Osteoblast (primary cell): ENCODE data around the gene CEP89. TPM values are rescaled to one million over a fixed set of nuclear protein-coding genes. Genes with fewer than 3 reads are reported as not detected.

Source experiments
- DNase-seq: peaks from one replicate; pipeline ENCODE4 v3.0.0; 2011; ENCODE audit warnings: low spot score, mixed read lengths; ENCODE audit not compliant: insufficient read length; ENCODE audit errors: missing footprints
- H2AFZ ChIP-seq: 2 replicates; pipeline ENCODE4 v1.6.0; 2011; ENCODE audit warnings: mild to moderate bottlenecking, low read length
- H3K27ac ChIP-seq: 2 replicates; pipeline ENCODE4 v1.5.1; 2011; ENCODE audit warnings: mild to moderate bottlenecking, low read depth, low read length, moderate library complexity
- H3K27me3 ChIP-seq: 2 replicates; pipeline ENCODE4 v1.6.0; 2012; ENCODE audit warnings: mild to moderate bottlenecking, control low read depth, inconsistent platforms, low read length, moderate library complexity; ENCODE audit not compliant: insufficient read depth
- H3K36me3 ChIP-seq: 2 replicates; pipeline ENCODE4 v1.5.1; 2011; ENCODE audit warnings: mild to moderate bottlenecking, low read length, control low read depth, moderate library complexity; ENCODE audit not compliant: insufficient read depth
- H3K4me1 ChIP-seq: 2 replicates; pipeline ENCODE4 v1.5.1; 2011; ENCODE audit warnings: mild to moderate bottlenecking, low read length, control low read depth, moderate library complexity; ENCODE audit not compliant: insufficient read depth
- H3K4me2 ChIP-seq: 2 replicates; pipeline ENCODE4 v1.6.0; 2011; ENCODE audit warnings: mild to moderate bottlenecking, low read length; ENCODE audit not compliant: insufficient read depth
- H3K4me3 ChIP-seq: fragments of 200-600 bp; sonication (generic); 3 replicates; pipeline ENCODE4 v1.5.1; 2012; ENCODE audit warnings: mild to moderate bottlenecking, low read length, inconsistent platforms; ENCODE audit not compliant: insufficient read depth
- H3K79me2 ChIP-seq: 2 replicates; pipeline ENCODE4 v1.6.0; 2012; ENCODE audit warnings: mild to moderate bottlenecking, low read length, control low read depth, inconsistent platforms; ENCODE audit not compliant: insufficient read depth
- H3K9me3 ChIP-seq: 2 replicates; pipeline ENCODE4 v1.5.1; 2011; ENCODE audit warnings: low read depth, low read length, control low read depth
- H4K20me1 ChIP-seq: 2 replicates; pipeline ENCODE4 v1.6.0; 2012; ENCODE audit warnings: mild to moderate bottlenecking, low read length, control low read depth; ENCODE audit not compliant: insufficient read depth
- CTCF ChIP-seq: IDR thresholded peaks from 2 replicates; pipeline ENCODE4 v1.5.1; 2011; ENCODE audit warnings: mild to moderate bottlenecking, low read depth, low read length, moderate library complexity; ENCODE audit errors: extremely low read depth
- total RNA-seq: library from RNA; depleted of rRNA; stranded (reverse); fragments of >200 nt; gene quantifications from 2 replicates; pipeline ENCODE4 v1.2.3, GENCODE V29; 2012

CEP89 gene
- total RNA-seq, 1 donor, result 18.5 TPM

- Histone ChIP-seq H2AFZ (no peak overlapping the region), H3K36me3 (no peaks in the 10 kb centered on the region), H3K4me1 (no peaks in the 10 kb centered on the region), H3K27ac (no peak overlapping the region), H3K79me2 (no peaks in the 10 kb centered on the region), H3K27me3 (no peaks in the 10 kb centered on the region), H3K4me2 (no peak overlapping the region), H4K20me1 (no peaks in the 10 kb centered on the region), H3K4me3 (no peak overlapping the region), H3K9me3 (no peaks in the 10 kb centered on the region)
- DNase-seq, result peak; percentile 47
- no peak for TF ChIP-seq CTCF
These were observed 107.9 kb downstream of the CEP89 start for GRCh38 chr19:32863841-32864240.

- Histone ChIP-seq H2AFZ (no peak overlapping the region), H3K27ac (no peak overlapping the region), H3K4me3 (no peak overlapping the region), H3K79me2 (no peaks in the 10 kb centered on the region), H3K36me3 (no peaks in the 10 kb centered on the region), H4K20me1 (no peaks in the 10 kb centered on the region), H3K4me1 (no peaks in the 10 kb centered on the region), H3K9me3 (no peaks in the 10 kb centered on the region), H3K27me3 (no peaks in the 10 kb centered on the region), H3K4me2 (no peak overlapping the region)
- no peak for TF ChIP-seq CTCF
- DNase-seq, result no peak
These were observed 108.5 kb downstream of the CEP89 start for GRCh38 chr19:32863301-32863700.

GRCh38 chr19:32862741-32863140 lies 109.0 kb downstream of the CEP89 start:
- no peak for DNase-seq
- Histone ChIP-seq H3K36me3 (no peaks in the 10 kb centered on the region), H3K4me3 (no peak overlapping the region), H3K27ac (no peak overlapping the region), H3K9me3 (no peaks in the 10 kb centered on the region), H4K20me1 (no peaks in the 10 kb centered on the region), H3K79me2 (no peaks in the 10 kb centered on the region), H3K4me2 (no peak overlapping the region), H2AFZ (no peak overlapping the region), H3K4me1 (no peaks in the 10 kb centered on the region), H3K27me3 (no peaks in the 10 kb centered on the region)
- no peak for TF ChIP-seq CTCF

DNA sequence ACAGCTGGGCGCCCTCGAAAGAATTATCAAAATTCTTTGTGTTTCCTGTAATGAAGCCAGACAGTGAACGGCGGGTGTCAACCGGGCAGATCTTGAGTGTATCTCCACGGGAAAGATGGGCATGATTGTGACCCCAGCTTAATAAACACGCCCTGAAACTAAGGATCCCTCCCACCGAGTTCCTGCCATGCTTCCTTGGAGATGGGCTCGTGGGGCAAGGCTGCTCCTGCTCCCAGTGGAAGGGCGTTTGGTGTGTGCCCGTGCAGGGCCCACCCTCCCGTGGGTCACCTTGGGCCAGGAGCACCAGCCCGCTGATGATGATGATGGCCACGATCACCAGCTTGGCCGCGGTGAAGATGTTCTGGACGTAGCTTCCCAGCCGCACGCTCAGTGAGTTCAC lies 109.6 kb downstream of the CEP89 start:
- H3K27me3 ChIP-seq, result no peaks in the 10 kb centered on the region
- H3K4me3 ChIP-seq, result no peak overlapping the region
- H3K4me1 ChIP-seq, result no peaks in the 10 kb centered on the region
- no peaks in the 10 kb centered on the region for H4K20me1 ChIP-seq
- DNase-seq, result no peak
- H2AFZ ChIP-seq, result no peak overlapping the region
- no peak overlapping the region for H3K27ac ChIP-seq
- no peaks in the 10 kb centered on the region for H3K79me2 ChIP-seq
- no peaks in the 10 kb centered on the region for H3K9me3 ChIP-seq
- H3K4me2 ChIP-seq, result no peak overlapping the region
- no peaks in the 10 kb centered on the region for H3K36me3 ChIP-seq
- no peak for TF ChIP-seq CTCF
